H9 (cell line): ENCODE measurements around the gene LRRC28. TPM values are rescaled to one million over a fixed set of nuclear protein-coding genes. Genes with fewer than 3 reads are reported as not detected.

Source experiments
- DNase-seq: peaks from one replicate; pipeline ENCODE4 v3.0.0-alpha.2; 2017
- H2AFZ ChIP-seq: one replicate; pipeline ENCODE4 v1.6.1; 2013; ENCODE audit warnings: mild to moderate bottlenecking, low read length, control low read depth, moderate library complexity
- H2AK5ac ChIP-seq: 2 replicates; pipeline ENCODE4 v1.6.1; 2013; ENCODE audit warnings: low read length, control low read depth, mixed read lengths; ENCODE audit not compliant: insufficient read length
- H2BK120ac ChIP-seq: one replicate; pipeline ENCODE4 v1.6.1; 2013; ENCODE audit warnings: low read depth, mild to moderate bottlenecking, low read length, control low read depth, inconsistent platforms; ENCODE audit not compliant: poor library complexity, severe bottlenecking
- H2BK12ac ChIP-seq: 2 replicates; pipeline ENCODE4 v1.6.1; 2013; ENCODE audit warnings: low read length, control low read depth, mixed read lengths, low read depth; ENCODE audit not compliant: insufficient read length
- H2BK15ac ChIP-seq: 2 replicates; pipeline ENCODE4 v1.6.1; 2013; ENCODE audit warnings: low read depth, low read length, control low read depth
- H2BK20ac ChIP-seq: one replicate; pipeline ENCODE4 v1.6.1; 2013; ENCODE audit warnings: low read depth, mild to moderate bottlenecking, low read length, control low read depth, inconsistent platforms; ENCODE audit not compliant: poor library complexity, severe bottlenecking
- H2BK5ac ChIP-seq: 2 replicates; pipeline ENCODE4 v1.6.1; 2013; ENCODE audit warnings: low read length, control low read depth, mixed read lengths; ENCODE audit not compliant: insufficient read length
- H3K14ac ChIP-seq: 2 replicates; pipeline ENCODE4 v1.6.1; 2013; ENCODE audit warnings: low read length, control low read depth; ENCODE audit not compliant: insufficient read depth
- H3K18ac ChIP-seq: 2 replicates; pipeline ENCODE4 v1.6.1; 2013; ENCODE audit warnings: low read depth, mild to moderate bottlenecking, mixed read lengths, low read length, control low read depth; ENCODE audit not compliant: insufficient read length
- H3K23ac ChIP-seq: 2 replicates; pipeline ENCODE4 v1.6.1; 2013; ENCODE audit warnings: low read length, control low read depth, mixed read lengths, low read depth; ENCODE audit not compliant: insufficient read length
- H3K23me2 ChIP-seq: 2 replicates; pipeline ENCODE4 v1.6.1; 2013; ENCODE audit warnings: low read depth, mild to moderate bottlenecking, mixed read lengths, low read length, control low read depth; ENCODE audit not compliant: insufficient read length, poor library complexity, severe bottlenecking
- H3K27ac ChIP-seq: 2 replicates; pipeline ENCODE4 v1.5.1; 2013; ENCODE audit warnings: low read length, control low read depth, mixed read lengths, low read depth; ENCODE audit not compliant: insufficient read length
- H3K27me3 ChIP-seq: 2 replicates; pipeline ENCODE4 v1.6.1; 2013; ENCODE audit warnings: low read length, control low read depth, inconsistent platforms; ENCODE audit not compliant: insufficient read depth
- H3K4ac ChIP-seq: 2 replicates; pipeline ENCODE4 v1.6.1; 2013; ENCODE audit warnings: low read depth, mild to moderate bottlenecking, control low read depth, inconsistent platforms, low read length, moderate library complexity
- H3K4me1 ChIP-seq: 2 replicates; pipeline ENCODE4 v1.6.1; 2013; ENCODE audit warnings: low read length, control low read depth, inconsistent platforms; ENCODE audit not compliant: insufficient read depth
- H3K4me2 ChIP-seq: 2 replicates; pipeline ENCODE4 v1.6.1; 2013; ENCODE audit warnings: low read length, control low read depth, mixed read lengths; ENCODE audit not compliant: insufficient read length, insufficient read depth
- H3K56ac ChIP-seq: 2 replicates; pipeline ENCODE4 v1.6.1; 2013; ENCODE audit warnings: low read depth, mild to moderate bottlenecking, mixed read lengths, low read length, control low read depth; ENCODE audit not compliant: insufficient read length
- H3K79me1 ChIP-seq: 2 replicates; pipeline ENCODE4 v1.6.1; 2013; ENCODE audit warnings: low read depth, mild to moderate bottlenecking, moderate library complexity, low read length, control low read depth, inconsistent platforms; ENCODE audit not compliant: insufficient read depth, poor library complexity, severe bottlenecking
- H3K79me2 ChIP-seq: 2 replicates; pipeline ENCODE4 v1.6.1; 2013; ENCODE audit warnings: low read length, control low read depth, inconsistent platforms; ENCODE audit not compliant: insufficient read depth
- H3K9ac ChIP-seq: 2 replicates; pipeline ENCODE4 v1.6.1; 2013; ENCODE audit warnings: low read length, control low read depth, mixed read lengths; ENCODE audit not compliant: insufficient read length; ENCODE audit errors: extremely low read depth
- H3K9me3 ChIP-seq: one replicate; pipeline ENCODE4 v1.6.1; 2013; ENCODE audit warnings: low read depth, low read length, inconsistent platforms; ENCODE audit not compliant: control insufficient read depth
- H3T11ph ChIP-seq: one replicate; pipeline ENCODE4 v1.6.1; 2013; ENCODE audit warnings: mild to moderate bottlenecking, low read length, control low read depth, inconsistent platforms
- H4K20me1 ChIP-seq: one replicate; pipeline ENCODE4 v1.6.1; 2013; ENCODE audit not compliant: control insufficient read depth, insufficient read length, insufficient read depth
- H4K5ac ChIP-seq: 2 replicates; pipeline ENCODE4 v1.6.1; 2013; ENCODE audit warnings: low read depth, mild to moderate bottlenecking, mixed read lengths, low read length, control low read depth; ENCODE audit not compliant: insufficient read length
- H4K8ac ChIP-seq: replicated peaks from 2 replicates; pipeline ENCODE4 v1.6.1; 2013; ENCODE audit warnings: low read length, control low read depth, mixed read lengths, low read depth; ENCODE audit not compliant: insufficient read length
- H4K91ac ChIP-seq: 2 replicates; pipeline ENCODE4 v1.6.1; 2013; ENCODE audit warnings: low read depth, mild to moderate bottlenecking, moderate library complexity, mixed read lengths, low read length, control low read depth; ENCODE audit not compliant: insufficient read length
- H3K27ac Mint-ChIP-seq, 3 experiments: 2 replicates in 2 of 3; 3 replicates in 1 of 3; pipeline ENCODE4 v1.8.0; 2020 to 2021; ENCODE audit warnings: mixed read lengths in 3 of 3, mild to moderate bottlenecking in 1 of 3, moderate library complexity in 1 of 3
- H3K27me3 Mint-ChIP-seq: 2 replicates; pipeline ENCODE4 v1.8.0; 2021; ENCODE audit warnings: low read depth, mild to moderate bottlenecking, moderate library complexity, mixed read lengths
- H3K36me3 Mint-ChIP-seq, 3 experiments: 2 replicates in 2 of 3; 3 replicates in 1 of 3; pipeline ENCODE4 v1.8.0; 2020 to 2021; ENCODE audit warnings: low read depth in 3 of 3, mixed read lengths in 3 of 3; ENCODE audit not compliant: insufficient read depth in 1 of 3
- H3K4me1 Mint-ChIP-seq, 2 experiments: 2 replicates each; pipeline ENCODE4 v1.8.0; 2020; ENCODE audit warnings: mixed read lengths in 2 of 2
- H3K4me3 Mint-ChIP-seq, 2 experiments: 2 replicates in 1 of 2; 3 replicates in 1 of 2; pipeline ENCODE4 v1.8.0; 2020 to 2021; ENCODE audit warnings: mild to moderate bottlenecking in 2 of 2, mixed read lengths in 2 of 2, moderate library complexity in 1 of 2
- H3K9me3 Mint-ChIP-seq, 2 experiments: 2 replicates in 1 of 2; 3 replicates in 1 of 2; pipeline ENCODE4 v1.8.0; 2020; ENCODE audit warnings: mild to moderate bottlenecking in 2 of 2, mixed read lengths in 2 of 2, moderate library complexity in 1 of 2
- CTCF ChIP-seq: fragments of 200-600 bp; sonication (generic); conservative IDR thresholded peaks from 3 replicates; pipeline ENCODE4 v1.8.0; 2021; ENCODE audit warnings: antibody characterized with exemption, mild to moderate bottlenecking
- WGBS: extraction: QIAGEN DNeasy Blood & Tissue Kit; methylation state at CpG from one replicate; pipeline ENCODE4 v1.1.7; 2013; ENCODE audit warnings: missing lambda C conversion rate, low lambda C conversion rate, mixed read lengths; ENCODE audit not compliant: insufficient read length; ENCODE audit errors: extremely low coverage; 5-methylcytosine and 5-hydroxymethylcytosine counted together
- total RNA-seq: library from RNA; stranded (reverse); gene quantifications from 2 replicates; pipeline ENCODE4 v1.2.1, GENCODE V29; 2021

Gene LRRC28
- total RNA-seq, 1 experiment from 2014 or later: 17.6 TPM

GRCh38 chr15:99257107-99257750, 5.9 kb downstream of the LRRC28 start:
- Histone ChIP-seq H3K23ac (no peak overlapping the region), H4K91ac (no peak overlapping the region), H3K4me2 (no peak overlapping the region), H3K56ac (no peak overlapping the region), H2AFZ (no peak overlapping the region), H2BK20ac (no peak overlapping the region), H2BK5ac (no peak overlapping the region), H3K27me3 (no peaks in the 10 kb centered on the region), H3K23me2 (no peaks in the 10 kb centered on the region), H3K9ac (no peak overlapping the region), H2AK5ac (no peak overlapping the region), H3K9me3 (no peaks in the 10 kb centered on the region), H3T11ph (no peak overlapping the region), H3K4me1 (no peaks in the 10 kb centered on the region; the same call in 1 of the 2 replicates), H3K79me1 (no peaks in the 10 kb centered on the region), H2BK120ac (no peak overlapping the region), H3K14ac (no peak overlapping the region), H3K79me2 (no peaks in the 10 kb centered on the region; the same call in 1 of the 2 replicates), H4K20me1 (no peaks in the 10 kb centered on the region), H2BK12ac (no peak overlapping the region), H3K4ac (no peak overlapping the region), H3K27ac (no peak overlapping the region), H2BK15ac (no peak overlapping the region), H4K5ac (no peak overlapping the region), H4K8ac (no peak overlapping the region), H3K18ac (no peak overlapping the region)
- peaks cover 8 to 12% of the 10 kb centered on the region in 2 experiments; a peak in 3 of 4 replicates for H3K4me1 Mint-ChIP-seq
- H3K27me3 Mint-ChIP-seq: no peaks in the 10 kb centered on the region
- no peaks in the 10 kb centered on the region for H3K9me3 Mint-ChIP-seq
- H3K36me3 Mint-ChIP-seq: peaks cover 0 to 5% (median 2%) of the 10 kb centered on the region in 3 experiments; a peak in 1 of 7 replicates
- no peak overlapping the region for H3K4me3 Mint-ChIP-seq
- DNase-seq: no peak
- no CpG with 5 or more reads among the region's 12 CpGs for WGBS
- no peak overlapping the region for H3K27ac Mint-ChIP-seq
- TF ChIP-seq CTCF: no peak
